HG03066 (cell line): ENCODE measurements around the gene PRSS22.

Experiments
- ATAC-seq: cut with Tn5 transposase; IDR thresholded peaks from one replicate; pipeline ENCODE4 v1.9.1; 2021; ENCODE audit warnings: low read depth; ENCODE audit not compliant: unreplicated experiment

Gene PRSS22

DNA sequence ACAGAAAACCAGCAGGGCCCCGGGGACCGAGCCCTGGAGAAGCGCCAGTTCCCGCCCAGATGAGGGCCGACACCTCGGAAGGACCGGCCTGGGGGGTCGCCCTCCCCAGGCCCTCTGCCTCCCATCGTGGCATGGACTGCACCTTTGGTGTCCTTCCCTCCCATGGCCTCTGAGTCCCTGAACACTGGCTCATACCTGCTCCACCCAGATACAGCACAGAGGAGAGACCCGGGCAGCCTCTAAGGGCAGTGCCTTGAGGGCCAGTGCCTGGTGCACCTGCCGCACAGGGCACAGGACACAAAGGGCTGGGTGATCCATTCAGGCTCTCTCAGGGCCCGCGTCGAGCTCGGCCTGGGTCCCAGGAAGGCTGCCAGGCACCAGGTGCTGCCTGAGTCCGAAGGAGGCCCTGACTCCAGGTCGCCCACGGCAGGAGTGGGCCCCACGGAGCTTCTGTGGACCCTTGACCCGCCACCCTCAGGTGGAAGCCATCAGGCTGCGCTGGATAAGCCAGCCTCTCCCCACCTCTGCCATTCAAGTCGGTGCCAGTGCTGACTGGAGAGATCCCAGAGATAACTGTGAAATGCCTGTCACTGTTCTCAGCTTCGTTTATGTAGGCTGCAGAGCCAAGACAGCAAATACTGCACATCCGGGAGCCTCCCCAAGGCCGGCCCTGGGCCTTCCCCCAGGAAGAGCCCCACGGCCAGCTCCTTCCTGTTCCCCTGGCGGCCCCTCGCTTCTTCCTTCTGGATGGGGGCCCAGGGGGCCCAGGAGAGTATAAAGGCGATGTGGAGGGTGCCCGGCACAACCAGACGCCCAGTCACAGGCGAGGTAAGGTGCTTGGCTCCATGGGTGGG, 28.2 kb downstream of the PRSS22 start, which contains the start of gene ZG16B:
ZG16B (plus strand) TSS at position 803 of the 854 bp plus-strand sequence. CDS start 139 bp downstream, outside the sequence.
- ATAC-seq = no peak

GRCh38 chr16:2828876-2829430, 29.0 kb downstream of the PRSS22 start:
- no peak for ATAC-seq

DNA sequence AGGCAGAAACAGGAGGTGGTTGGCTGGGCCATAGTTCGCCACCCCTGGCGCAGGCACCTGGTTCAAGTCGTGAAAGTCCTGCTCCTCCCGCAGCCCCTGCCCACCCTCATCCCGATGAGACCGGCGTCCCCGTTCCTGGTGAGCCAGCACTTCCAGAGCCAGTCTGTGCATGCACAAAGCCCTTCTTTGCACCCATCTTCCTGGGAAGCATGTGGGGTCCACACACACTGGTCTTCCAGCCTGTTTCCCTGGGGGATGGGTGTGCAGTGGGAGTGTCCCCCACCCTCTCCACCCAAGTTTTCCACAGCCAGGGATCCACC, 29.5 kb downstream of the PRSS22 start:
- ATAC-seq = no peak

- no peak for ATAC-seq
Measured at GRCh38 chr16:2827831-2828520, 30.0 kb downstream of the PRSS22 start.

DNA sequence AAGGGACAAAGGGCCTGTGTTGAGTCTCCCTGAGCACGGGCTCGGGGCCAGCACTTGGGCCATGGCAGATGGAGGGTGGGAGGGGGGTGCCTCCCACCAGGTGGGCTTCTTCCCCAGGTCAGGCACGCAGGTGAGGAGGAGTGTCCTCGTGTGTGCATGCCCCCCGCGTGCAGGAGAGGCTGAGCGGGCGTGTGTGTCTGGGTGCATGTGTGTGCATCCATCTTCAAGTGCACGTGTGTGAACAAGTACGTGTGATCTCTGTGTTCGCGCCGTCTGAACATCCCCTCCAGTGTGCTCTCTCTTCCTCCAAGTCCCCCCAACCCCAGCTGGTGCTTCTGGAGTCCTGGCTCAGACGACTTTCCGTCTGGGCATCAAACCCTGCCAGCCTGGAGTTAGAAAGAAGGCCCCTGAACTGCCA, 30.6 kb downstream of the PRSS22 start:
- ATAC-seq = no peak

DNA sequence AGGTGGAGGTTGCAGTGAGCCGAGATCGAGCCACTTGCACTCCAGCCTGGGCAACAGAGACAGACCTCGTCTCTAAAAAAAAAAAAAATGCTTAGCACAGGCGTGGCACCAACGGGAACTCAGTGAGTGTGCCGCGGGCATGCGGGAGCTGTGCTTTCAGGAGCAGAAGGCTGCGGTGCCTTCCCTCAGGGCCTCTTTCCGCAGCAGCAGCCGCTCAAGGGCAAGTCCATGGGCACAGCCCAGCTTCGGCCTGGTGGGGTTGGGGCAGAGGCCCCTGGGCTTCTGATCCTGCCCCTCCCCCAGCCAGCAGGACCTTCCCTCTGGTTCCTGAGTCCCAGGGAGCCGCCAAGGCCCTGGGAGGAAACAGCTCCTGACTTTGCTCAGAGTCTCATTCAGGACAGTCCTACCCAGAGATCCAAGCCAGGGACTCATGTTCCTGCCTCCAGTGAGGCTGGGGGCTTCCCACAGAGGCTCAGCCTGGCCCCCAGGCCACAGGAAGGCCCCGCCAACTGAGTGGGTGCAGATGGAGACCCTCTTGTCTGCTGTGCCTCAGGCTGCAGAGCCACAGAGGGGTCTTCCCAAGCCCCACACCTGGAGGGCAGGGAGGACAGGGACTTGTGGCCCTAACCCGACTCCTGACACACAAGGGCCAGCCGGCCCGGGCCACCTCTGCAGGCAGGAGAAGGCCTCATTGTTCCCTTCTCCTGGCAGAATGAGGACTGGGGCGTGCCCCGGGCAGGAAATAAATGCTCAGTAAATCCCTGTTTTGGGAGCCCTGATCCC, 31.2 kb downstream of the PRSS22 start:
- no peak for ATAC-seq

GRCh38 chr16:2825906-2826305, 32.1 kb downstream of the PRSS22 start:
- ATAC-seq = no peak

DNA sequence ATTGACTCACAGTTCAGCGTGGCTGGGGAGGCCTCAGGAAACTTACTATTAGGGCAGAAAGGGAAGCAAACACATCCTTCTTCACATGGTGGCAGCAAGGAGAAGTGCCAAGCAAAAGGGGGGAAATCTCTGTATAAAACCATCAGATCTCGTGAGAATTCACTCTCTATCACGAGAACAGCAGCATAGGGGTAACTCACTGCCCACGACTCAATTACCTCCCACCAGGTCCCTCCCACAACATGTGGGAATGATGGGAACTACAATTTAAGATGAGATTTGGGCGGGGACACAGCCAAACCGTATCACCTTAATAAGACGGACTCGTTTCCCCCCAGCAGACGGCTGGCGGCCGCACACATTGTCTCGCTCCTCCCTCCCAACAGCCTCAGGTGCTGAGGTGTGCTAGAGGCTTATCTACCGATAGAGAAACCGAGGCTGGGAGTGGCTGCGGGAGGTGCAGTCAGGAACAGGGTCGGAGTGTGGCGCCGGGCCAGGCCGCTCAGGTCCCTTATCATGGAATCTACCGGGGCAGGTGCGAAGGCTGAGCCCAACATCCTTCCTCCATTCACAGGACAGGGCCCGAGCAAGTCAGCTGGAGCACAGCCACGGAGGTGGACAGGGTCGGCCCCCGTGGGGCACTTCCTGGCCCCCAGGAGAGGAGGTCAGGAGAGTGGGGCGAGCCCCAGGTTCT, 32.8 kb downstream of the PRSS22 start:
- ATAC-seq = no peak

DNA sequence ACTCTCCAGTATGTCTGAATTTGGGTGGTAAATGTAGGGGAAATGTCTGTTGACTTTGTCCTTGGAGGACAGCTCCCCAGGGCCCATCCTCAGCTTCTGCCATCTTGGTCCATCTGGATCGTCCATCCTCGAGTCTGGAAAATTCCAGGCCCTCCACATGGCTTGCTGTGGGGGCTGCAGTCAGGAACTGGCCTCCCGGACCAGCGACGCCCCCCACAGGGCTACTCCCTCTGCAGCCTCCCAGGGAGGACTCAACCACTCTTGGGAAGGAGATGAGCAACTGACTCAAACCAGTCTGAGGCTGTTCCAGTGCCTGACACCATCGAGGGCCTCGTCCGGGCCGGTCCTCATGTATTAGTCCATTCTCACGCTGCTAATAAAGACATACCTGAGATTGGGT, 33.3 kb downstream of the PRSS22 start:
- ATAC-seq = no peak

DNA sequence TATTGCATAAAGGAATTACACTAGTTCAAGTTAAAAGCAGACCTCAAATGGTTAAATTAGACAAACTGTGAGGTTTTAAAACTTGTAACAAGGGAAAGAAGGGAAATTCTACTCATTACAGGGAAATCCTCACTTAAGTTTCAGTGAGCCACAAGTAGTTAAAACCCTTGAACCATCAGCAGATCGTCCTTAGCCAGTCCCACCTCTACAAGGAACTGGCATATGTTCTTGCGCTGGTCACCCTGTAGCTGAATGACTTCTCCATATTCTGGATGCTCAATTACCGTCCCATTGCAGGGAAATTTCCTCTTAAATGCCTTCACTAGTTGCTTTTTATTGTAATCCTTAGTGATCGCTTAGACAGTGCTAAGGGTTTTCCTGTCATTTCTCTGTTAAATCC, 35.5 kb downstream of the PRSS22 start:
- no peak for ATAC-seq

DNA sequence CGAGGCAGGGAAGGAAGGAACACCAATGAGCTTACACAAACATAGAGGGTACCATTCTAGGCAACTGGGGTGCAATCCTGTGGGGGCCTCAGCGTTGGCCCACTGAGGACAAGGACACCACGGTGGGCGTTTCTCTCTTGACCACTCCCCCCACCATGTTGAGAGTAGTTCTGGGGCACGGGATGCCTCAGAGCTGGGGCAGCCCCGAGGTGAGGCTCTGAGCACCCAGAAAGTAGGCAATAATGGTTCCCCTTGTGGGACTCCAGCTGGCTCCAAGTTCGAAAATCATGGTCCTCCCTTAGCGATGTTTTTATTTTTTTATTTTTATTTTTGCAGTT, 35.8 kb downstream of the PRSS22 start:
- no peak for ATAC-seq

DNA sequence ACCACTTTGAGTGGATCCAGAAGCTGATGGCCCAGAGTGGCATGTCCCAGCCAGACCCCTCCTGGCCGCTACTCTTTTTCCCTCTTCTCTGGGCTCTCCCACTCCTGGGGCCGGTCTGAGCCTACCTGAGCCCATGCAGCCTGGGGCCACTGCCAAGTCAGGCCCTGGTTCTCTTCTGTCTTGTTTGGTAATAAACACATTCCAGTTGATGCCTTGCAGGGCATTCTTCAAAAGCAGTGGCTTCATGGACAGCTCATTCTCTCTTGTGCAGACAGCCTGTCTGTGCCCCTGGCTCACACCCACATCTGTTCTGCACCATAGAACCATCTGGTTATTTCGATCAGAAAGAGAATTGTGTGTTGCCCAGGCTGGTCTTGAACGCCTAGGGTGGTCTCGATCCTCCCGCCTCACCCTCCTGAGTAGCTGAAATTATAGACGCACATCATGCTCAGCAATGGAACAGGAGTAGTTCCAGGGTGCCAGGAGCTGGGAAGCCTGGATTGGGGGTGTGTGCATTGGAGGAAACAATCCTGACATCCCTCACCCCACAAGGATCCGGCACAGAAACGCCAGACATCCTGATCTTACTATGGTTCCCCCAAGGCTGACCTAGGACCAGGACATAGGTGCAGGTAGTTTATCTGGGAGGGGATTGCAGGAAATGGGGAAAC, 36.3 kb downstream of the PRSS22 start:
- ATAC-seq = no peak

DNA sequence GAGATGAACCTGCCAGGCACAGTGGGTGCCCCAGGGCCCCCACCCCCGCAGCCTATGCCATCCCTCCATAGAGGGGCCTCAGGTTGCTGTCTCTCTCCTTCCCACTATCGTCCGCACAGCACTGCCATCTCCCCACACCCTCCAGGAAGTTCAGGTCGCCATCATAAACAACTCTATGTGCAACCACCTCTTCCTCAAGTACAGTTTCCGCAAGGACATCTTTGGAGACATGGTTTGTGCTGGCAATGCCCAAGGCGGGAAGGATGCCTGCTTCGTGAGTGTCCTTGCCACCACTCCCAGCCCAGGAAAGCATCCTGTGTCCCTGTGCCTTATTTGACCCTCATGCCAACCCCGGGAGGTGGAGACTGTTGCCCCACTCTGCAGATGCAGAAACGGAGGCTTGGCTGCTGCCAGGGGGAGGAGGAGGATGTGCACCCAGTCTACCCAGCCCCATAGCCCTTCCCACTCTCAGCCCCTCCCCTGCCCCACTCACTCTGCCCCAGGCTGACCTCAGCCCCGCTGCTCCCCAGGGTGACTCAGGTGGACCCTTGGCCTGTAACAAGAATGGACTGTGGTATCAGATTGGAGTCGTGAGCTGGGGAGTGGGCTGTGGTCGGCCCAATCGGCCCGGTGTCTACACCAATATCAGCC, 37.0 kb downstream of the PRSS22 start:
- ATAC-seq = no peak

DNA sequence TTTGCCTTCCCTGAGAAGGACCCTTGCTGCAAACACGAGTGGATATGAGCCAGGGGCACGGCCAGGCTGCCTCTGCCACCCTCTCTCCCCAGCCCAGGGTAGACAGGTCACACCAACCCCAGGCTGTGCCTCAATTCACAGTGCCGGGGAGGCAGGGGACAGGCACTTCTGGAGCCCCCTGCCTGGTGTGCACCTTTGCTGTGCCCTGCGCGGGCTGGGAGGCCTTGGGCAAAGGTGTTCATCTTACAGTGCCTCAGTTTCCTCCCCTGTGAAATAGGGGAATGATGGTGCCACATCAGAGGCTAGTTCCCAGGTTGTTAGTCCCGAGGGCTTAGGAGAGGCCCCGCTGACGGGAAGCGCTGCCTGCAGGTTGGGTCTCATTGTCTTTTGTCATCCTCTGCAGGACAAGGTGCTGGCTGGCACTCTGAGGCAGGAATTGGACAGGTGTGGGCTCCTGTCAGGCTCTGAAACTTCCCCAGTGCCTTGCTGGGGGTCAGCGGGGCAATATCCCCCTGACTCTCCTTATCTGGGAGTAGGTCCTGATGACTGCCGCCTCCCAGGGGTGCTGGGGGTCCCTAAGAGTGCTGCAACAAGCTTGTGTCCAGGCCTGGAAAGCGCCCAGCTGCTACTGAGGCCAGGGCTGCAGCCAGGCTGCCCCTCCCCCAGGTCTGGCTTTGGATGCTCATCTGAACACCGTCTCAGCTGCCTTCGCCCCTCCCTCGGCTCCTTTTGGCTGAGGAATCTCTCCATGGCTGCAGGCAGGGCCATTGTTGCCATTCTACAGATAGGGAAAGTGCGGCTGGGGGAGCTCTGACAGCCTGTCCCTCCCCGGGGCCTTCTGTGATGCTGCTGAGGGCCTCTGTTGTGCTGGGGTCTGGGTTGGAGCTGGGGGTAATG, 37.8 kb downstream of the PRSS22 start:
- ATAC-seq = no peak

DNA sequence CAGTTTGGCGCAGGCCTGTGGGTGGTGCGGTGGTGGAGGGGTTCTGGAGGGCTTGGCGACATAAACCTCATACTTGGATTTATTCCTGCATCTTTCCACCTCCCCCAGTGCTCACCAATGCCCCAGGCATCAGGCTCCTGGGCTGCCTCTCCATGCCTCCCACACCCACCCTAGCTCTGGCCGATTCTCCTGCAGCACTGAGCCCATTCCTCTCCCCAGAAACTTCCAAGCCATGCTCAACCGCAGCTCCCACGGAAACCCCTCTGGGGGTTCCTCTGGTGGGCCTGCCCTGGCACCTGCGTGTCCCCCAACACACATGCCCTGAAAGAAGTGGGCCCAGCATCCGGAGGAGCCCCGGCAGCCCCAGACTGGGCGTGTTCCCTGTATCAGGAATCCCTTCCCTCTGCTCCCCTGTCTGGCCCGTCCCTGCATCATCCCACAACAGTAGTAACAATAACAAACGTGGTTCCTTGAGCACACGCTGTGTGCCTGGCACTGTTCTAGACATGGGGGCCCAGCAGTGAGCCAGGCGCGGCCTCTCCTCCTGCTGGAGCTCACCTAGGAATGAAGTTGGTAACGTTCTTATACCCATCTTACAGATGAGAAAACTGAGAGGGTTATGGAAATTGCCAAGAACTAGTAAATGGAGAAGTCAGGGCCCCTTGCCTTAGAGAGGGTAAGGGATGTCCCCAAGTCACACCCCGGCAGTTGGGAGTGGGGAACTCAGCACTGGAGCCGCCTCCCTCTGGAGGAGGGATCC, 38.6 kb downstream of the PRSS22 start:
- no peak for ATAC-seq

GRCh38 chr16:2818272-2818876, 39.6 kb downstream of the PRSS22 start:
- no peak for ATAC-seq
